Activated T-helper 1 cell treated with Interleukin-2 at 50 U/mL for 16 hours (primary cell): ENCODE measurements around the gene FCGR3A.
A peak's percentile ranks its signal among the peaks of the same experiment; 100 is the strongest.
"Not testable (repeated sequence)": the region's sequence is repeated elsewhere in the genome, so short reads cannot be mapped to it uniquely, and the experiment has no call there.

Experiments used
- DNase-seq: peaks from one replicate; pipeline ENCODE4 v3.0.0-alpha.2; 2020; ENCODE audit warnings: low read depth

Gene FCGR3A

GRCh38 chr1:161556990-161557389 is 7.4 kb upstream of the FCGR3A start:
- not testable (repeated sequence) for DNase-seq

- not testable (repeated sequence) for DNase-seq
These were observed 6.5 kb upstream of the FCGR3A start for GRCh38 chr1:161556143-161556542.

DNA sequence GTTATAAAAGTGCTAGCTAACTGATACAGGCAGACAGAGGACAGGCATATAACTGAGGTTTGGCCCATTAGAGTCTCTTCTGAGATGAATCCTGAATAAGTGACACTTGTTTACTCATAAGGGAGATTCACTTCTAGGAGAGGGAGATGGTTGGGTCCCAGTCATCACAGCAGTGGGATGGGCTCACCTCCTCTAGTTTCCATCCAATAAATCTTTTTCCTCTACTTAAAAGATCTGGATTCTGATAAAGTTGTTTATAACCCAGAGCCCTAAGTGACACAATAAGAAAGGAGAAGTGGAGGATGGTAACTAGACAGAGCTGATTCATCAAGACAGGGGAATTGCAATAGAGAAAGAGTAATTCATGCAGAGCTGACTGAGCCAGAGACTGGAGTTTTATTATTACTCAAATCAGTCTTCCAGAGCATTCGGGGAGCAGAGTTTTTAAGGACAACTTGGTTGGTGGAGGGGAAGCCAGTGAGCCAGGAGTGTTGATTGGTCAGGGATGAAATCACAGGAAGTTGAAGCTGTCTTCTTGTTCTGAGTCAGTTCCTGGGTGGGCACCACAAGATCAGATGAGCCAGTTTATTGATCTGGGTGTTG is 5.3 kb upstream of the FCGR3A start:
- not testable (repeated sequence) for DNase-seq

DNA sequence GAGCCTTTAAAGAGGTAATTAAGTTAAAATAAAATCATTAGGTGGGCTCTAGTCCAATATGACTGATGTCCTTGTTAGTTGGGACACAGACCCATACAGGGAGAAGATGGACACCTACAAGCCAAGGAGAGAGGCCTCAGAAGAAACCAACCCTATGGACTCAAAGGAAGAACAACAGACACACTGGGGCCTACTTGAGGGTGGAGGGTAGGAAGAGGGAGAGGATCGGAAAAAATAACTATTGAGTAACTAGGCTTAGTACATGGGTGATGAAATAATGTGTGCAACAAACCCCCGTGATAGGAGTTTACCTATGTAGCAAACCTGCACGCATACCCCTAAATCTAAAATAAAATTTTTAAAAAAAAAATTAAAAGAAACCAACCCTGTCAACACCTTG is 4.7 kb upstream of the FCGR3A start:
- not testable (repeated sequence) for DNase-seq

DNA sequence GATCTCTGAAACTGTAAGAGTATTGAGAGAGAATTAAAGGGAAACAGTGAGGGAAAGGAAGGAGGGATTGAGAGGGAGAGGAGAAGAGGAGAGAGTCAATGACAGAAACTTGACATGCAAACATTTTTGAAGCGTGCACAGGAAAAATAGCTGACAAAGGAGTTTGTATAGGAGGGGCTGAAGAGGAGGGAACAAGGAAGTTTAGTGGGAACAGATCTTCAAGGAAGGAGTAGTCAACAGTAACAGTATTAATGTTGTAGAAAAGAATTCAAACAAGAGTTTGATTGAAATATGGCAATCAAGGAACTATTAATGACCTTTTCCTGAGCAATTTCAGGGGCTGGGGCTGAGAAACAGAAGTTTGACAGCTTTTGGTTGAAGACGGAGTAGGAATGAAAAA is 4.0 kb upstream of the FCGR3A start:
- DNase-seq: not testable (repeated sequence)

DNA sequence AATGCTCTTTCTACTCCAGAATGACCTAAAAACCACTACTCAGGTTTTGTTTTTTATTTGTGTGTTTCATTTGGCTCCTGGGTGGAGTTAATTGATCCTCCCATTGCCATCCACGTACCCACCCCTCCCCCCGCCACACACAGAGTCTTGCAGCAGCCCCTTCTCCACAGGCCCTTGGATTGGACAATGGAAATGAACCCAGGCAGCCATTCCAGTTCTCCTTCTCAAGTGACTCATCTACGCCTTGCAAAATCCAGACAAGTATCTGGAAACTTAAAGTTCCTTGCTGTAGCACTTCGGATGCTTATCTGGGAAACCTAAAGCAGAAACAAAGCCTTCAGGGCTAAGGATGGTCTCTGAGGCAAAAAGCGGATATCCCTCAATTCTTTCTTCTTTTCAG is 1.3 kb upstream of the FCGR3A start:
- not testable (repeated sequence) for DNase-seq

DNA sequence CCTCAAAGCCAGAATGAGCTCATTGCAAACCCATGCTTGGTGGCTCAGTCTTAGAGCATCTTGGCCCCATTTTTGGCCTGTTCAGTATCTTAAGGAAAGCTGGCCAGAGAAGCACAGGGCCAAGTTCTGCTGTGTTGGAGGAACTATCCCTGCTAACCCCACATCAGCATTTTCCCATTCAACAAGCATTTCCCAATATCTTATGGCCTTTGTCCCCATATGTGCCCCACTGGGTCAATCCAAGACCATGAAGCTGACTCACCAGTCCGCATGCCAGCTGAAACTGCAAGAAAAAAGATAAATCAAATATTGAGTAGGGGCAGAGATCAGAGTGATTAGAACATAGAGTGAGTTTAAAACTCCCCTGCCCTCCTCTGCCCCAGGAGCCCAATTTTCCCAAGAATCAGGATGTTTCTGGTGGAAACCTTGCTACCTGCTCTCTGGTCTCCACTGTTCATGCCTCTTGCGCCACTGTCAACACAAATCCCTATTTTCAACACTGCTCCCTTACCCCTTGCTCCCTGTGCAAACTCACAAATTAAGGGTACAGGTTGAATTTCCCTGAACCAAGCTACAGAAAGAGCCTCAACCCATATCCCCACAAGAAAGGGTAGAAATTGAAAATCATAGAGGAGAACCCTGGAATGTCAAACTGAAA is 740 bp downstream of the FCGR3A start:
- not testable (repeated sequence) for DNase-seq

- not testable (repeated sequence) for DNase-seq
These were observed 1.4 kb downstream of the FCGR3A start for GRCh38 chr1:161547995-161548741.

- not testable (repeated sequence) for DNase-seq
These were observed 4.5 kb downstream of the FCGR3A start for GRCh38 chr1:161545005-161545731.

DNA sequence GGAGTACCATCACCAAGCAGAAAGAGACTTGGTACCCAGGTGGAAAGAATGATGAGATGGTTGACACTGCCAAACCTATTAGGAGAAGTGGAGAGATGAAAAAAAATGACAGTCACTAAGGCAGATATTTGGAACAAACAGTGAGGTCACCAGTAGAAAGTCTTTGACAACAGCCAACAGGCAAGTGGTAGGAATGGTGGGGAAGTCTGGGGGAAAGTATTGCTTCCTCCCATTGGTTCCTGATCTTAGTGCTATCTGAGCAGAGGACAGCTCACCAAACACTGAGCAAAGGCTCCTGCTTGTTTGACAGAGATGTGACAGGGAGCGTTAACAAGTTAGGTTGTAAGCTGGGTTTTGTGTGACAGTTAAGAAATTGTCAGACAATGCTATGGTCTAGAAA is 6.5 kb downstream of the FCGR3A start:
- not testable (repeated sequence) for DNase-seq

DNA sequence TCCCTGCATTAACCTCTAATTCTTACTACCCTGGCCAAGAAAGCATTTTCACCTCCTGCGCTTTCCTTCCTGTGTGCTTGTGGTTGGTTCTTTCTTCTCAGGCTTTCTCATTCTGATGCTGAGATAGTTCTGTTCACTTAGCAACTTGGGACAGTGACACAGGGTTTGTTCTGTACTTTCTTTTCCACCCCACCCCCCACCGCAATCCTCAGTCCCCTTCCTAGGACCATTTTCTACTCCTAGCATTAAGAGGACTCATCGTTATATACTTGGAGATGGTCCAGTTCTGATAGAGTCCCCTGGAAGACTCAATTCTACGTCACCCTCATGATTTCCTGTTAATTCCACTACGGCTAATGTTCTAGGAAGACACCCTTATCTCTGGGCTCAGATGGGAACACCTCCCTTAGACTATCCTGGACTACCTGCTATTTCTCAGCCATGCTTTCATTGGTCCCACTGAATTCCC is 7.5 kb downstream of the FCGR3A start:
- not testable (repeated sequence) for DNase-seq

- not testable (repeated sequence) for DNase-seq
These were observed 9.1 kb downstream of the FCGR3A start for GRCh38 chr1:161540570-161540960.

- peak; percentile 78 for DNase-seq
These were observed 9.7 kb downstream of the FCGR3A start for GRCh38 chr1:161539731-161540569.

DNA sequence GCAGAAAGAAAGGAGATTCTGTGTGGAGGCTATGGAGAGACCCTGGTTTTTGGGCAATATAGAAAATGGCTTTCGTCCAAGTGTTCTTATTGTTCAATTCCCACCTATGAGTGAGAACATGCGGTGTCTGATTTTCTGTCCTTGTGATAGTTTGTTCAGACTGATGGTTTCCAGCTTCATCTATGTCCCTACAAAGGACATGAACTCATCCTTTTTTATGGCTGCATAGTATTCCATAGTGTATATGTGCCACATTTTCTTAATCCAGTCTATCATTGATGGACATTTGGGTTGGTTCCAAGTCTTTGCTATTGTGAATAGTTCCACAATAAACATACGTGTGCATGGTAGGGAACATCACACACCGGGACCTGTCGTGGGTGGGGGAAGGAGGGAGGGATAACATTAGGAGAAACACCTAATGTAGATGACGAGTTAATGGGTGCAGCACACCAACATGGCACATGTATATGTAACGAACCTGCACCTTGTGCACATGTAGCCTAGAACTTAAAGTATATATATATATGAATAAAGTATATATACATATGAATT is 10.6 kb downstream of the FCGR3A start:
- not testable (repeated sequence) for DNase-seq

DNA sequence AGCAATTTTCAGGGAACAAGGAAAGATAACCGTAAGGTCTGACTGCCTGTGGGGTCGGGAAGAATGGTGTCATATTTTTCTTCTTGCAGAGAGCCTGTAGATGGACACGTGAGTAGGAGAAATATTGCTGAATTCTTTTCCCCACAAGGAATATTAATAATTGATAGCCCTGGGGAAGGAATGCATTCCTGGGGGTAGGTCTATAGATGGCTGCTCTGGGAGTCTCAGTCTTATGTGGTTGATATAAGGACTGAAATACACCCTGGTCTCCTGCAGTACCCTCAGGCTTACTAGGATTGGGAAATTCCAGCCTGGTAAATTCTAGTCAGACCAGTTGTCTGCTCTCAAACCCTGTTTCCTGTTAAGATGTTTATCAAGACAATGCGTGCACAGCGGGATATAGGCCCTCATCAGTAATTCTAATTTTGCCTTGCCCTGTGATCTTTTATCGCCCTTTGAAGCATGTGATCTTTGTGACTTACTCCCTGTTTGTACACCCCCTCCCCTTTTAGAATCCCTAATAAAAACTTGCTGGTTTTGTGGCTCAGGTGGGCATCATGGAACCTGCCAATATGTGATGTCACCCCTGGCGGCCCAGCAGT is 12.4 kb downstream of the FCGR3A start:
- not testable (repeated sequence) for DNase-seq

- not testable (repeated sequence) for DNase-seq
These were observed 16.7 kb downstream of the FCGR3A start for GRCh38 chr1:161532644-161533567.

GRCh38 chr1:161531986-161532643 is 17.5 kb downstream of the FCGR3A start:
- DNase-seq: no peak

DNA sequence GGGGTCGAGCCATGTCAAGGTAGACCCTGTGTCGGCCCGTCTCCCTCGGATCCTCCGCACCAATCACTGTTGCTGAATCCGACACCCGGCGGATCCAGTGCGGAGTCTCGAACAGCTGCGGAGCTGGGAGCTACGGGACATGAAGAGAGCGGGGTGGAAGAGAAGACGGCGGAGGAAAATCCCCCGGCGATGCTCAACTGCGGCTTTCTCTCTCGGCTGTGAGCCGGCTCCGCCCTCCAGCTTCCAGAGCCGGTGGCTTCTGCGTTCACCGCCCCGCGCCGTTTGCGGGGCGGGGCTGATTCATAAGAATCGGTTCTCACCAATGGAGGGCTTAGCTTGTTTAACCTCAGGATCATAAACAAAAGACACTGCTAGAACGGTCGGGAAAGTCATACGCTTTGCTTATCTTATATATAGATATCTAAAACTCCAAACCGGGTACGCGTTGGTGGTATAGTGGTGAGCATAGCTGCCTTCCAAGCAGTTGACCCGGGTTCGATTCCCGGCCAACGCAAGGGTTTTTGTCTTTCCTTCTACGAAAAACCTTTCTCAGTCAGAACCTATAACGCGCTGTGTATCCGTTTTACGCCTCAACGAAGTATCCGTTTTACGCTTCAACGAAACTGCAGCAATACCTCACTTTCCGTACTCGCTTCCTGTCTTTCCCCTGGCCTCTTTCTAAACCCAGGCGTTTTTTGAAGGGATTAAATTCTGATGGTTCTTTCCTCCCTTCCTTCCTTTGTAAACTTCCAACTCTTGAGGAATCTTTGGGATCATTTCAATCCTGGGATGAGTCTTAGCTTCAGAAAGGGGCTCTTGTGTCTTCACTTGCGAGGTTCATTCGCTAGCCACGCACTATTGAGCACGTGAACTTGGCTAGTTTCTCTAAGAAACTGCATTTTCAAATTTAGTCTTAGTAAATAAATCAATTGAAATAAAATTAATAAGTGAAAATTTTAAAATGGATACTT is 18.7 kb downstream of the FCGR3A start:
- peak; percentile 75 for DNase-seq
